CD4-positive, alpha-beta T cell treated with Interleukin-2 at 100 ng/mL for 4 hours (primary cell): ENCODE results near the gene ZBTB8B.

Source experiments
- DNase-seq: peaks from one replicate; pipeline ENCODE4 v3.0.0-alpha.2; 2020; ENCODE audit warnings: low spot score

ZBTB8B gene

DNA sequence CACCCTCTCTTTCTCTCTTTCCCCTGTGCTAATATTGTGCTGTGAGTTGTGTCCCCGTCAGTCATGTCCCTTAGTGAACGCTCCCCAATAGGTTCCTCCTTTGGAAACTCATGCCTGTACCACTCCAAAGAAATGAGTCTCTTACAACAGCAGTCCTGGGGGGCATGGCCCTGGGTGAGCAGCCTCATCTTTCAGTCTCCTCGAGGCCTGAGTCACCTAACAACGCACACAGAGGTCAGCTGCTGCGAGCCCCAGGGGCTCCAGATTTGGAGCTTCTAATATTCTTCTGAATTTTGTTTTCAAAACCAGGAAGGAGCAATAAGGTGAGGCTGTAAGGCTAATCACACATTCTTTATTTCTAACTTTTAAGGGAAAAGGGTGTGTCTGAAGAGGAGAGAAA is 43.9 kb downstream of the ZBTB8B start:
- no peak for DNase-seq

DNA sequence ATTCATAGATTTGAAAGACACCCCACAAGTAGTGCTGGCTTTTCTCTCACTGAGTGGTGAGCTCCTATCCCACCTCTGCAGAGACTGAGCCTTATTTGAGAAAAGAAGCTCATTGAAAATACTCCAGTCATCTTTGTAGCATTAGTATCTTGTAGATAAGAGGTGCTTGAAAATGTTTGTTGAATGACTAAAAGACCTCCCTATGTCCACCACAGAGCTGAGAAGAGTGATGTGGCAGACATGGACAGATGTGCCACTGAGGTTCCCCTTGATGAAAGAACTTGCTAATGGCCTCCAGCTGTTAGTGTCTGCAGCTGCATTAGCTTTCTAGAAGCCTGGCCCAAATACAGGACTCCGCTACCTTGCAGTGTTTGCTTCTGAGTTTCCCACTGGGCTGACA is 45.1 kb downstream of the ZBTB8B start:
- no peak for DNase-seq
